MCF 10A (cell line): Measurements from ENCODE around the gene VRK1. TPM values are rescaled to one million over a fixed set of nuclear protein-coding genes. Genes with fewer than 3 reads are reported as not detected.

ENCODE experiments used
- BruUV-seq: library from RNA; stranded (reverse); fragments of 400-500 nt; replicated peaks from 2 replicates; lab custom pipeline; 2021; lab: Mats Ljungman, UMichigan
- CTCF ChIA-PET: fragments of 300-600 bp; sonication (Branson Sonifier 250); formaldehyde crosslinking; extraction: SDS; loops from one replicate; lab custom pipeline; 2021; ENCODE audit warnings: antibody characterized with exemption, inconsistent platforms; lab: Yijun Ruan, JAX
- POLR2A ChIA-PET: fragments of 300-600, 350-650 bp; sonication (Branson Sonifier 250); formaldehyde crosslinking; extraction: SDS; loops from one replicate; lab custom pipeline; 2020; ENCODE audit warnings: antibody characterized with exemption, inconsistent platforms; lab: Yijun Ruan, JAX
- DNase-seq: peaks from one replicate; pipeline ENCODE4 v3.0.0-alpha.2; 2018; ENCODE audit not compliant: unreplicated experiment
- H3K27ac Mint-ChIP-seq: one replicate; pipeline ENCODE4 v1.8.0; 2022; ENCODE audit warnings: mild to moderate bottlenecking, low read depth, mixed read lengths; ENCODE audit not compliant: unreplicated experiment
- H3K27me3 Mint-ChIP-seq: one replicate; pipeline ENCODE4 v1.8.0; 2022; ENCODE audit warnings: mixed read lengths; ENCODE audit not compliant: insufficient read depth, unreplicated experiment
- H3K36me3 Mint-ChIP-seq: one replicate; pipeline ENCODE4 v1.8.0; 2022; ENCODE audit warnings: mild to moderate bottlenecking, moderate library complexity, mixed read lengths; ENCODE audit not compliant: insufficient read depth, unreplicated experiment
- H3K4me1 Mint-ChIP-seq: one replicate; pipeline ENCODE4 v1.8.0; 2022; ENCODE audit warnings: mixed read lengths; ENCODE audit not compliant: insufficient read depth, unreplicated experiment
- H3K4me3 Mint-ChIP-seq: one replicate; pipeline ENCODE4 v1.8.0; 2022; ENCODE audit warnings: mild to moderate bottlenecking, moderate library complexity, mixed read lengths; ENCODE audit not compliant: unreplicated experiment
- H3K9me3 Mint-ChIP-seq: one replicate; pipeline ENCODE4 v1.8.0; 2022; ENCODE audit warnings: mixed read lengths; ENCODE audit not compliant: unreplicated experiment
- intact Hi-C: fragments of 100-400 bp; cut with micrococcal nuclease; formaldehyde crosslinking; loops from 2 replicates; pipeline ENCODE4 v1.14.1; 2022
- total RNA-seq: library from RNA; stranded (reverse); gene quantifications from 2 replicates; pipeline ENCODE4 v1.2.3, GENCODE V29; 2022
- TF ChIP-seq, protein P1 (sequence below): fragments of 200-600 bp; IDR thresholded peaks from one replicate; pipeline ENCODE4 v1.8.0; 2022; ENCODE audit warnings: antibody characterized with exemption, mild to moderate bottlenecking; ENCODE audit not compliant: unreplicated experiment

The VRK1 gene
- total RNA-seq, 1 experiment from 2014 or later = 17.7 TPM

DNA sequence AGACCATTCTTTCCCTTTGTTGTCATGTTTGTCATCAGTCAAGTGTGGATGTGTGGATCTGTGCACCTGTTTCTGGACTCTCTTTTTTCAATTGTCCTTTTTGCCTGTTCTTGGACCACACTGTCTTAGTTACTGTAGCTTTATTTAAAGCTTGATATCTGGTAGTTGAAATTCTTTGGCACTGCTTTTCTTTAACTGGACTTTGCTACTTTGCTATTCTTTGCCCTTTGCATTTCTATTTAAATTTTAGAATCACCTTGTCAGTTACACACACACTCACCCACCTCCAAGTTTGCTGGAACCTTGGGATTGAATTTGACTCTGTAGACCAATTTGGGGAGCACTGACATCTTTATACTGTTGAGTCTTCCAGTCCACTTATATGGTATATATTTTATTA, 61.5 kb downstream of the VRK1 start:
- Mint-ChIP-seq H3K36me3 (peaks cover 4% of the 10 kb centered on the region), H3K4me1 (peaks cover 7% of the 10 kb centered on the region), H3K9me3 (no peaks in the 10 kb centered on the region), H3K27ac (no peak overlapping the region), H3K27me3 (no peaks in the 10 kb centered on the region), H3K4me3 (no peak overlapping the region)
- BruUV-seq = no TSS peak
- TF ChIP-seq, protein P1, sequence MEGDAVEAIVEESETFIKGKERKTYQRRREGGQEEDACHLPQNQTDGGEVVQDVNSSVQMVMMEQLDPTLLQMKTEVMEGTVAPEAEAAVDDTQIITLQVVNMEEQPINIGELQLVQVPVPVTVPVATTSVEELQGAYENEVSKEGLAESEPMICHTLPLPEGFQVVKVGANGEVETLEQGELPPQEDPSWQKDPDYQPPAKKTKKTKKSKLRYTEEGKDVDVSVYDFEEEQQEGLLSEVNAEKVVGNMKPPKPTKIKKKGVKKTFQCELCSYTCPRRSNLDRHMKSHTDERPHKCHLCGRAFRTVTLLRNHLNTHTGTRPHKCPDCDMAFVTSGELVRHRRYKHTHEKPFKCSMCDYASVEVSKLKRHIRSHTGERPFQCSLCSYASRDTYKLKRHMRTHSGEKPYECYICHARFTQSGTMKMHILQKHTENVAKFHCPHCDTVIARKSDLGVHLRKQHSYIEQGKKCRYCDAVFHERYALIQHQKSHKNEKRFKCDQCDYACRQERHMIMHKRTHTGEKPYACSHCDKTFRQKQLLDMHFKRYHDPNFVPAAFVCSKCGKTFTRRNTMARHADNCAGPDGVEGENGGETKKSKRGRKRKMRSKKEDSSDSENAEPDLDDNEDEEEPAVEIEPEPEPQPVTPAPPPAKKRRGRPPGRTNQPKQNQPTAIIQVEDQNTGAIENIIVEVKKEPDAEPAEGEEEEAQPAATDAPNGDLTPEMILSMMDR = no peak
- ChIA-PET CTCF (no interaction called here), POLR2A (no interaction called here)
- intact Hi-C loops = no loop called here
- no peak for DNase-seq

DNA sequence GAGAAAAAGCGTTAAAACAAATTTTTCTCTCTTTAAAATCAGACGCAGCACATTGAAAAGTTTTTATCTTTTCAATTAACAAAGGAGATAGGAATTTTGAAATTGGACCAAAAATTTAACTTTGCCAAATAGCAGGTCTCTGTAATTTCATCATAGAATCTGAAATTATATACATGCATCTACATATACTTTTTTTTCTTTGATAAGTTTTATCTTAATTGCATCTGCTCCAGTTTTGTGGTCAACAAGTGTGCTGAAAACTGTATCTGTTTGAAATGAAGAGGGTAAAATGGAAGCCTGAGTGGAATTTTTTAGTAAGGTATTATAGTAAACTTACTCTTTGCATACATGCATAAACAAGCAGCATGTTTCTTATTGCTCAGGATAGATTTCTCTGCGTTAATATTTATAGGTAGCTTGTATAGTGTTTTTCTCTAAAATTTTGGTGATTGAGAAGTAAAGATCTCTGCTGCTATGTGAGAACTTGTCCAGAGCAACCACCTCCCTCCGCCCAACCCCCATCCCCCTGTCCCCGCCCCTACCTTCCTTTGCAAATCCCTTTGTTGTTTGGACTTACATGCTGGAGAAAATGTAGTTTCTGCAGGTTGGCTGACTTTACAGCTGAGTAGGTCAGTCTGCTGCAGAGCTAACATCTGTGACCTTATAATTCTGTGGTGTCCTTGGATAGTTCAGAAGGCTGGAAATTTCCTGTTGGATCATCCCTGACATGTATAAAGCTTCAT, 64.6 kb downstream of the VRK1 start:
- H3K36me3 Mint-ChIP-seq = peaks cover 4% of the 10 kb centered on the region
- TF ChIP-seq, protein P1 = no peak
- CTCF ChIA-PET = interaction anchor here (2.3 kb wide), 1 partner anchor 9 kb away, joined by 9 read pairs; no protein-coding TSS in a partner anchor
- no peaks in the 10 kb centered on the region for H3K27me3 Mint-ChIP-seq
- BruUV-seq = no TSS peak
- intact Hi-C loops = no loop called here
- no peak overlapping the region for H3K4me3 Mint-ChIP-seq
- peaks cover 7% of the 10 kb centered on the region for H3K4me1 Mint-ChIP-seq
- POLR2A ChIA-PET = interaction anchor here (1.0 to 1.7 kb wide), 3 partner anchors 9 to 60 kb away, joined by 3 to 7 read pairs (median 4); no protein-coding TSS in a partner anchor
- no peak overlapping the region for H3K27ac Mint-ChIP-seq
- H3K9me3 Mint-ChIP-seq = no peaks in the 10 kb centered on the region
- DNase-seq = no peak

DNA sequence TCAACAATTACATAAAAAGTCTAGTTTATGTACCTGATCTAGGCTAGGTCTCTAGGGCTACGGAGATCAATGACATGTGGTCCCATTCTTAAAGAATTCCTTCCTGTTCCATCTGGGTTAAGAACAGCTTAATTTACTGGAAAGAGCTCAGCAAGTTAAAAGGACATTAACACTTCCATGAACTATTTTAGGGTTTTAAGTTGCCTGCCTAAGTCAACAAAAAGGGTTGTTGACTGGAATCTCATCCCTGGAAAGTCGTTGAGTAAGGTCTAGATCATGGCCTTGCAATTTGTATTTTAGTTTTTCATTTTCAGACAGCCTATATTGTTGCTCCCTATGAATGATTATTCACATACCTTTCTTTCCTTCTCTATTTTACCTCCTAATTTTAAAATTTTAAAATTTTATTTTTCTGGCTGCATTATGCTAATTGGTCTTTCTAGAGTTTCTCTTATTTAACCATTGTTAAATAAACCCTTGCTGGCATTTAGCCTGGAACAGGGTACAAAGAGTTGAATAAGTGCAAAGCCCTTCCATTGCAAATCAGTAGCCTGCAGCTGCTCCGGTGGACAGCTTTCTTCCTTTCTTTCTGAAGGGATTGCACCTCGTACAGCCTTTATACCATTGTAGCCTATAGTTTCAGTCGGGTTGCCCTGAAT, 66.3 kb downstream of the VRK1 start:
- no peak overlapping the region for H3K4me3 Mint-ChIP-seq
- H3K36me3 Mint-ChIP-seq = peaks cover 4% of the 10 kb centered on the region
- no TSS peak for BruUV-seq
- peaks cover 7% of the 10 kb centered on the region for H3K4me1 Mint-ChIP-seq
- ChIA-PET POLR2A (interaction anchor here (0.7 to 1.7 kb wide), 3 partner anchors 30 to 68 kb away, joined by 3 to 7 read pairs (median 3); no protein-coding TSS in a partner anchor), CTCF (interaction anchor here (0.9 to 2.3 kb wide), 2 partner anchors 11 to 126 kb away, joined by 3 to 9 read pairs; no protein-coding TSS in a partner anchor)
- intact Hi-C loops = no loop called here
- DNase-seq = no peak
- H3K27ac Mint-ChIP-seq = no peak overlapping the region
- TF ChIP-seq, protein P1 = no peak
- no peaks in the 10 kb centered on the region for H3K9me3 Mint-ChIP-seq
- H3K27me3 Mint-ChIP-seq = no peaks in the 10 kb centered on the region

DNA sequence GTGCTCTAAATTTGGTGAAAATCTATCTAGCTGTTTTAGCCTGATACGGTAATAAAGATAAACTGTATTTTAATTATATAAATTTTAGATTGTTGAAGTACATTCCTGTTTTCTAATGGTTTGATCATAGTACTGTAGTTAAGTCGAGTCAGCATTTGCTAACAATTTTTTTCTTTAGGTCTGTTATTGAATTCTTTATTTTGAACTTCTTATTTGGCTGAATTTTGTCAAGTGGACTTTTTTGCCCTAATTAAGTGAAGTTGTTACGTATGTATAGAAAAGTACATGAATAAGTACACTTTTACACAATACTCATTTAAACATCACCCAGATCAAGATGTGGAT, 66.8 kb downstream of the VRK1 start:
- no peak overlapping the region for H3K27ac Mint-ChIP-seq
- peaks cover 7% of the 10 kb centered on the region for H3K4me1 Mint-ChIP-seq
- no peak for DNase-seq
- TF ChIP-seq, protein P1 = no peak
- H3K27me3 Mint-ChIP-seq = no peaks in the 10 kb centered on the region
- no peak overlapping the region for H3K4me3 Mint-ChIP-seq
- H3K36me3 Mint-ChIP-seq = peaks cover 4% of the 10 kb centered on the region
- intact Hi-C loops = no loop called here
- no peaks in the 10 kb centered on the region for H3K9me3 Mint-ChIP-seq
- POLR2A ChIA-PET = interaction anchor here (0.7 kb wide), 1 partner anchor 69 kb away, joined by 3 read pairs; no protein-coding TSS in a partner anchor
- CTCF ChIA-PET = interaction anchor here (2.3 kb wide), 1 partner anchor 11 kb away, joined by 9 read pairs; no protein-coding TSS in a partner anchor
- BruUV-seq = no TSS peak
